BE2C (cell line): Measurements from ENCODE around the gene MYO5A.

Experiments
- DNase-seq: peaks from one replicate; pipeline ENCODE4 v3.0.0-alpha.2; 2020
- H3K27me3 ChIP-seq: fragments of 250-450 bp; sonication (Bioruptor Pico); 2 replicates; pipeline ENCODE4 v1.5.1; 2020; ENCODE audit warnings: mild to moderate bottlenecking
- H3K36me3 ChIP-seq: fragments of 250-450 bp; sonication (Bioruptor Pico); 2 replicates; pipeline ENCODE4 v1.5.1; 2020; ENCODE audit warnings: mild to moderate bottlenecking
- H3K4me1 ChIP-seq: fragments of 250-450 bp; sonication (Bioruptor Pico); 2 replicates; pipeline ENCODE4 v1.5.1; 2020
- H3K4me3 ChIP-seq: 2 replicates; pipeline ENCODE4 v1.5.1; 2011; ENCODE audit warnings: low read depth, low read length
- H3K9me3 ChIP-seq: fragments of 250-450 bp; sonication (Bioruptor Pico); 2 replicates; pipeline ENCODE4 v1.5.1; 2020
- TF ChIP-seq, protein P1 (sequence below): IDR thresholded peaks from 2 replicates; pipeline ENCODE4 v1.5.1; 2012; ENCODE audit warnings: mild to moderate bottlenecking, low read depth, low read length

The MYO5A gene

DNA sequence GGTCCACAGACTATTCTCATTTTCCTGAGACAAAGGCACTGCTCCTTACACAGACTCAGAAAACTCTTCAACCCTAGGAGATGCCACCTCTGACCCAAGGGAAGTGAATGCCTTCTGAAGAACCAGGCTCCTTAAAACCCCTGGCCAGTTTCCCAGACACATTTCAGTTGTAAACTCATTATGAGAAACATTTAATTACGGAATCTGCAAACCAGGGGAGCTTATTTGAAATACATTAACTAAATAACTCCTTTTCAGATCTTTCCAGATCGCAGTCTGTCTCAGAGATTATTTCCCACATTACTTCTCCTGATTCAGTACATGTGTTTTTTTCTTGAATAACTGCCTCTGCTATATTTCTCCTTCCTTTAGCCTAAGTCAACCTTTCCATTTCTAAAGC lies 17.6 kb downstream of the MYO5A start:
- no peaks in the 10 kb centered on the region for H3K36me3 ChIP-seq
- no peaks in the 10 kb centered on the region for H3K9me3 ChIP-seq
- no peak overlapping the region for H3K4me3 ChIP-seq
- no peaks in the 10 kb centered on the region for H3K27me3 ChIP-seq
- H3K4me1 ChIP-seq = no peaks in the 10 kb centered on the region
- TF ChIP-seq, protein P1, sequence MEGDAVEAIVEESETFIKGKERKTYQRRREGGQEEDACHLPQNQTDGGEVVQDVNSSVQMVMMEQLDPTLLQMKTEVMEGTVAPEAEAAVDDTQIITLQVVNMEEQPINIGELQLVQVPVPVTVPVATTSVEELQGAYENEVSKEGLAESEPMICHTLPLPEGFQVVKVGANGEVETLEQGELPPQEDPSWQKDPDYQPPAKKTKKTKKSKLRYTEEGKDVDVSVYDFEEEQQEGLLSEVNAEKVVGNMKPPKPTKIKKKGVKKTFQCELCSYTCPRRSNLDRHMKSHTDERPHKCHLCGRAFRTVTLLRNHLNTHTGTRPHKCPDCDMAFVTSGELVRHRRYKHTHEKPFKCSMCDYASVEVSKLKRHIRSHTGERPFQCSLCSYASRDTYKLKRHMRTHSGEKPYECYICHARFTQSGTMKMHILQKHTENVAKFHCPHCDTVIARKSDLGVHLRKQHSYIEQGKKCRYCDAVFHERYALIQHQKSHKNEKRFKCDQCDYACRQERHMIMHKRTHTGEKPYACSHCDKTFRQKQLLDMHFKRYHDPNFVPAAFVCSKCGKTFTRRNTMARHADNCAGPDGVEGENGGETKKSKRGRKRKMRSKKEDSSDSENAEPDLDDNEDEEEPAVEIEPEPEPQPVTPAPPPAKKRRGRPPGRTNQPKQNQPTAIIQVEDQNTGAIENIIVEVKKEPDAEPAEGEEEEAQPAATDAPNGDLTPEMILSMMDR = no peak
- DNase-seq = no peak

DNA sequence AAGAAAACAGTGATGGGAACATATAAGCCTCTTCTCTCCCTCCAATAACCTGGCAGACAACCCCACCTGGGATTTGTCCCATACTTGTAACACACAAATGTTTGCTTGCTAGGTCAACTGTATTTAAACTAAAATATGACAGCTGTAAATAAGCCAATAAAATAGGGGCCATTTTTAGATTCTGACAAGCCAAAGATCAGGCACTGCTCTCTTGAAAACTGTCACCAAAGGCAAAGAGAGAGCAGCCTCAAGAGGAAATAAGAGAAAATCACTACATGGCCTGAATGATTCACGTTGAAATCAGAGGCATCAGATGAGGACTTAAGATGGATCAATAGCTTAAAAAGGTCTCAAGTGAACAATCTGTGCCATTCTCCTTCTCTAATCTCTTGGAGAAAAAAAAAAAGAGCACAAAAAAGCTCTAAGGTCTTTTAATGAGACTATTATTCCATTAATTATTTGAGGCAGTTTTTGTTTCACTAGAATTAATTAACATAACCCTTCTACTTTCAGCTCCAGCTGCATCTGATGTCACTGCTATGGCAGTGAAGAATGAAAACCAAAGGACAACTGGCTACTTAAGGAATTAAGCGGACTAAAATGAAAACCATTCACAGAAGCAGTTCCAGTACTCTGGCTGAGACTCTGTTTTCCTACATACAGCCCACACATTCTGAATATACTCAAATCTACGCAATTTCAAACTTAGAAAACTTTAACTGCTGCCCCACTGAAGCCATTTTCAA lies 19.0 kb downstream of the MYO5A start:
- TF ChIP-seq, protein P1 = no peak
- Histone ChIP-seq H3K4me3 (no peak overlapping the region), H3K4me1 (no peaks in the 10 kb centered on the region), H3K27me3 (no peaks in the 10 kb centered on the region), H3K36me3 (no peaks in the 10 kb centered on the region), H3K9me3 (no peaks in the 10 kb centered on the region)
- no peak for DNase-seq

DNA sequence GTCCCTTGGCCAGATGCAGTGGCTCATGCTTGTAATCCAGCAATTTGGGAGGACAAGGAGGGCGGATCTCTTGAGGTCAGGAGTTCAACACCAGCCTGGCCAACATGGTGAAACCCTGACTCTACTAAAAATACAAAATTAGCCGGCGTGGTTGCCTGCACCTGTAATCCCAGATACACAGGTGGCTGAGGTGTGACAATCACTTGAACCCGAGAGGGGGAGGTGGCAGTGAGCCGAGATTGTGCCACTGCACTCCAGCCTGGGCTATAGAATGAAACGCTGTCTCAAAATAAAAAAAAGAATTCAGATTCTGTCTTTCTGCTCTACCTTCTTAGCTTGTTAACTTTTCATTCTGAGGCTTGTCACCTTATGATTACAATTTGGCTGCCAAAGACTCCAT lies 22.1 kb downstream of the MYO5A start:
- no peaks in the 10 kb centered on the region for H3K4me1 ChIP-seq
- no peaks in the 10 kb centered on the region for H3K9me3 ChIP-seq
- H3K27me3 ChIP-seq = no peaks in the 10 kb centered on the region
- no peak overlapping the region for H3K4me3 ChIP-seq
- DNase-seq = no peak
- TF ChIP-seq, protein P1 = no peak
- no peaks in the 10 kb centered on the region for H3K36me3 ChIP-seq

DNA sequence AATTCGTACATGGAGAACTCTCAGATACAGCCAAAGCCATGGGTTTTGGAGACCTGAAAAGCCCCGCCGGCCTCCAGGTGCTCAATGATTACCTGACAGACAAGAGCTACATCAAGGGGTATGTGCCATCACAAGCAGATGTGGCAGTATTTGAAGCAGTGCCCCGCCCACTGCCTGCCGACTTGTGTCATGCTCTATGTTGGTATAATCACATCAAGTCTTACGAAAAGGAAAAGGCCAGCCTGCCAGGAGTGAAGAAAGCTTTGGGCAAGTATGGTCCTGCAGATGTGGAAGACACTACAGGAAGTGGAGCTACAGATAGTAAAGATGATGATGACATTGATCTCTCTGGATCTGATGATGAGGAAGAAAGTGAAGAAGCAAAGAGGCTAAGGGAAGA lies 23.5 kb downstream of the MYO5A start:
- H3K4me3 ChIP-seq = no peak overlapping the region
- DNase-seq = no peak
- TF ChIP-seq, protein P1 = no peak

DNA sequence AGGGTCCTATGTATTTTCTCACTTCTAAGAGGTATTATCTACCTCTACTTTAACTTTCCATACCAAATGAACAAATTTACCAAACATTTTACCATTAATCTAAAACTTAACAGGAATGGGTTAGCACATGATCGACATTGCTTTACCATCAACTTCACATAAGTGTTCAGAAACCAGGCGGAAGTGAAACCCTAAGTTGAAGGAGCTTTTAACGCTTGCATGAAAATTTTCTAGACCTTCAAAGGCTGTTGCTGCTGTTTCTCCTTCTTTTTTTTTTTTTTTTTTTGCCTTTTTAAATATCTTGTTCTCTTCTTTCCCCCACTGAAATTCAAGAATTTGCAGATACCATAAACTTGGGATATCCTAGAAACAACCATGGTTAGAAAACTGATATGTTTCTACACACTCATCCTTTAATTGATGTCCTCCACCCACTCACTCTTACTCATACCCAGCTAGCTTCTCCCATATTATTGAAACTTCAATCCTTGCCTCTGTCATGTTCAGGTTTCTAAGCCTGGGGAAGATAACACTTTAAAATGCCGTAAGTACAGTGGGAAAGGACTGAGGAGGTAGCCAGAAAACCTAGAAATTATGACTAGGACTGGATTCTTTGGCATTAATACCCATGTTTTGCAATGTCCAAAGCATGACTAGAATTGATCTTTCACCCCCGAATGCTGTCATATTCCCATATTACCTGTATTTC lies 24.7 kb downstream of the MYO5A start:
- no peaks in the 10 kb centered on the region for H3K4me1 ChIP-seq
- no peak for DNase-seq
- no peaks in the 10 kb centered on the region for H3K9me3 ChIP-seq
- no peaks in the 10 kb centered on the region for H3K27me3 ChIP-seq
- TF ChIP-seq, protein P1 = no peak
- no peak overlapping the region for H3K4me3 ChIP-seq
- H3K36me3 ChIP-seq = no peaks in the 10 kb centered on the region

More for the DNA sequence above, 23.5 kb downstream of the MYO5A start:
- no peaks in the 10 kb centered on the region for H3K9me3 ChIP-seq
- no peaks in the 10 kb centered on the region for H3K36me3 ChIP-seq
- no peaks in the 10 kb centered on the region for H3K4me1 ChIP-seq
- H3K27me3 ChIP-seq = no peaks in the 10 kb centered on the region

DNA sequence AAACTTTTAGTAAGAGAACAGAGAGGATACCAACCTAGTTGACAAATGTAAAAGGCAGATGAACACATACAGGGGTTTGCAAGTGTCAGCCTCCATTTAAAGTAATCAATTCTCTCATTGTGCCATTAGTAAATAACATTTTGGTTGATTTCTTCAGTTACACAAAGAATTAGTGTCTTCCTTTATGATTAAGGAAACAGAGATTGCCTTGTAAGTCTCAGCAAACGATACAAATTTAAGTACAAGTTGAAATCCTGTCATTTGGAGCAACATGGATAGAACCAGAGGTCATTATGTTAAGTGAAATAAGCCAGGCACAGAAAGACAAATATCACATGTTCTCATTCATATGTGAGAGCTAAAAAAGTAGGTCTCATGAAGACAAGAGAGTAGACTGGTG lies 26.1 kb downstream of the MYO5A start:
- Histone ChIP-seq H3K4me1 (no peaks in the 10 kb centered on the region), H3K9me3 (no peaks in the 10 kb centered on the region), H3K4me3 (no peak overlapping the region), H3K36me3 (no peaks in the 10 kb centered on the region), H3K27me3 (no peaks in the 10 kb centered on the region)
- no peak for DNase-seq
- TF ChIP-seq, protein P1 = no peak
